Right lobe of liver (tissue), 6 donors: ENCODE data around the gene SLC25A44. TPM values are rescaled to one million over a fixed set of nuclear protein-coding genes. Genes with fewer than 3 reads are reported as not detected.

ENCODE experiments used
- ATAC-seq, 4 donors: fragments of 200-7000 bp; cut with Tn5 transposase; one replicate each; pipeline ENCODE4 v1.9.1; 2020; ENCODE audit warnings: mild to moderate bottlenecking in 4 of 4, moderate library complexity in 4 of 4
- DNase-seq, 3 donors: peaks; one replicate each; pipeline ENCODE4 v3.0.0-alpha.2; 2020
- H3K27ac ChIP-seq, 3 donors: fragments of 200-600 bp; one replicate each; pipeline ENCODE4 v1.8.0; 2022
- H3K27me3 ChIP-seq, 2 donors: fragments of 200-600 bp; one replicate each; pipeline ENCODE4 v1.8.0; 2022
- H3K36me3 ChIP-seq, 4 donors: fragments of 200-600 bp; sonication (generic) in 1 of 4; one replicate each; pipeline versions ENCODE4 v1.5.1 to v1.8.0; 2017 to 2022; ENCODE audit warnings: control low read depth in 1 of 4
- H3K4me1 ChIP-seq, 4 donors: fragments of 200-600 bp; sonication (generic) in 1 of 4; one replicate each; pipeline versions ENCODE4 v1.5.1 to v1.8.0; 2017 to 2022; ENCODE audit warnings: control low read depth in 1 of 4
- H3K4me3 ChIP-seq, 3 donors: fragments of 200-600 bp; one replicate each; pipeline ENCODE4 v1.8.0; 2022
- H3K9me3 ChIP-seq, 4 donors: fragments of 200-600 bp; sonication (generic) in 1 of 4; one replicate each; pipeline versions ENCODE4 v1.5.1 to v1.8.0; 2017 to 2022; ENCODE audit warnings: control low read depth in 1 of 4
- POLR2A ChIP-seq: fragments of 450-650 bp; IDR thresholded peaks from one replicate; pipeline ENCODE4 v1.6.1; 2017; ENCODE audit warnings: antibody characterized with exemption, mild to moderate bottlenecking
- WGBS: methylation state at CpG from one replicate; pipeline ENCODE4 v1.1.6; 2018; ENCODE audit warnings: low coverage, low lambda C conversion rate; ENCODE audit not compliant: insufficient coverage; ENCODE audit errors: missing lambda C conversion rate; 5-methylcytosine and 5-hydroxymethylcytosine counted together
- intact Hi-C, 2 donors: fragments of 100-400 bp; cut with DNase I; formaldehyde crosslinking; loops; one replicate each; pipeline versions ENCODE4 v1.11.2 to v1.14.1; 2022
- small RNA-seq, 2 experiments: library from RNA; depleted of rRNA; stranded (forward); fragments of <200 nt; gene quantifications; one replicate each; pipeline ENCODE3, GENCODE V24; 2016
- total RNA-seq, 6 experiments: library from RNA; depleted of rRNA in 2 of 6; stranded (reverse); fragments of >200 nt in 2 of 6; fragmentation: NEBNext Ultra II Directional in 3 of 6; extraction: Animal tissue kit (Norgen Biotek cat#: 25700) in 3 of 6; gene quantifications; one replicate each; pipeline versions ENCODE4 v1.1.0 to v1.2.4, GENCODE V29; 2016 to 2023
- TF ChIP-seq, protein P1 (sequence below), 4 donors: fragments of 200-600 bp in 3 of 4; fragments of 450-650 bp in 1 of 4; IDR thresholded peaks; one replicate each; pipeline versions ENCODE4 v1.5.1 to v1.8.0; 2016 to 2022; ENCODE audit warnings: antibody characterized with exemption in 4 of 4, mild to moderate bottlenecking in 2 of 4
- donor health status: DM: no; HTN: yes; CAD: no.
- donor health status: DM: no; HTN: no; CAD: no.
- donor health status: DM: no; HTN: no; CAD: no.
- donor health status: DM: no; HTN: yes; CAD: no.
- donor health status: DM: no; HTN: yes; CAD: no.

Gene SLC25A44
- total RNA-seq, 6 experiments from 2014 or later = 19.1 to 30.5 (median 20.0) TPM

DNA sequence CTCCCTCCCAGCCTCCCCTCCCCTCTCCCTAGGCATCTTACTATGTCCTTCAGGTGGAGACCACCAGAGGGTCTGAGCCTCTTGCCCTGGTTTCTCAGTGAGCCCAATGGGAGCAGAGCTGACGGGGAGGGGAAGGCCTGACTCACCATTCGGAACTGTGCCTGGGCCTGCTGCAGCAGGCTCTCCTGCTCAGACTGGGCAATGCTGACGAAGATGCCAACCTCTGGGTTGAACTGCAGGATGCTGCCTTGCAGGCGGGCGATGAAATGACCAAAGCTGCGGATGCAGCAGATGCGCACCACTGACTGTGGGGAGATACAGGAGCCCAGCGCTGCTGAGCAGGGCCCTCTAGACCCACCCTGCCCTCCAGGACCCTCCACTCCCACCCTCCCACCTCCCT is 65.0 kb downstream of the SLC25A44 start:
- H3K4me3 ChIP-seq = no peak overlapping the region
- peaks cover 23 to 88% (median 42%) of the 10 kb centered on the region in 4 donors for H3K36me3 ChIP-seq
- intact Hi-C loops = no loop called here
- no peaks in the 10 kb centered on the region for H3K4me1 ChIP-seq
- no peaks in the 10 kb centered on the region for H3K9me3 ChIP-seq
- H3K27me3 ChIP-seq = no peaks in the 10 kb centered on the region
- no CpG with 5 or more reads among the region's 8 CpGs for WGBS
- ATAC-seq = no peak
- TF ChIP-seq, protein P1, sequence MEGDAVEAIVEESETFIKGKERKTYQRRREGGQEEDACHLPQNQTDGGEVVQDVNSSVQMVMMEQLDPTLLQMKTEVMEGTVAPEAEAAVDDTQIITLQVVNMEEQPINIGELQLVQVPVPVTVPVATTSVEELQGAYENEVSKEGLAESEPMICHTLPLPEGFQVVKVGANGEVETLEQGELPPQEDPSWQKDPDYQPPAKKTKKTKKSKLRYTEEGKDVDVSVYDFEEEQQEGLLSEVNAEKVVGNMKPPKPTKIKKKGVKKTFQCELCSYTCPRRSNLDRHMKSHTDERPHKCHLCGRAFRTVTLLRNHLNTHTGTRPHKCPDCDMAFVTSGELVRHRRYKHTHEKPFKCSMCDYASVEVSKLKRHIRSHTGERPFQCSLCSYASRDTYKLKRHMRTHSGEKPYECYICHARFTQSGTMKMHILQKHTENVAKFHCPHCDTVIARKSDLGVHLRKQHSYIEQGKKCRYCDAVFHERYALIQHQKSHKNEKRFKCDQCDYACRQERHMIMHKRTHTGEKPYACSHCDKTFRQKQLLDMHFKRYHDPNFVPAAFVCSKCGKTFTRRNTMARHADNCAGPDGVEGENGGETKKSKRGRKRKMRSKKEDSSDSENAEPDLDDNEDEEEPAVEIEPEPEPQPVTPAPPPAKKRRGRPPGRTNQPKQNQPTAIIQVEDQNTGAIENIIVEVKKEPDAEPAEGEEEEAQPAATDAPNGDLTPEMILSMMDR (IDR thresholded peaks at IDR 0.05) = no peak
- TF ChIP-seq POLR2A = no peak
- no peak overlapping the region for H3K27ac ChIP-seq
- peak in 1 of 3 donors; percentile 22 for DNase-seq

DNA sequence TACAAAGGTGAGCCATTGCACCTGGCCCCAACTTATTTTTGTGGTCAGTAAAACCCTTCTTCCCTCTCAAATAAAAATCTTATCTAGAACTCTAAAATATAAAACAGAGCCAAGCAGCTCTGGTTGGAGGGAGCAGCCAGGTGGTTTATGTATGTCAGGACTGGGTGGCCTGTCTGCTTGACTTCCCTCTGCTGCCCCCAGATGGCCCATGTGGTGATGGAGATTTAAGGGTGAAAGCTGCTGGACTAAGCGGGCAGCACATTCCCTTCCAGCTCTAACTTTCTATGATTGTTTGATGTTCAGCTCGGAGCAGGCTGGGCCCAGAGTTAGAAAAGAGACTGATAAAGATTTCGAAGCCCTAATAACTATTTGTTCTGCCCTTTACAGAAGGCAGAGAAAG is 65.9 kb downstream of the SLC25A44 start:
- TF ChIP-seq, protein P1 (IDR thresholded peaks at IDR 0.05) = peak in 1 of 4 donors; percentile 17
- no peak for TF ChIP-seq POLR2A
- WGBS = 68% methylated on average over 3 of the region's 3 CpGs
- intact Hi-C loops = no loop called here
- DNase-seq = peak in 1 of 3 donors; percentile 26
- Histone ChIP-seq H3K9me3 (no peaks in the 10 kb centered on the region), H3K36me3 (peaks cover 18 to 85% (median 44%) of the 10 kb centered on the region in 4 donors), H3K27ac (no peak overlapping the region), H3K4me3 (no peak overlapping the region), H3K27me3 (no peaks in the 10 kb centered on the region), H3K4me1 (no peaks in the 10 kb centered on the region)
- ATAC-seq = no peak

DNA sequence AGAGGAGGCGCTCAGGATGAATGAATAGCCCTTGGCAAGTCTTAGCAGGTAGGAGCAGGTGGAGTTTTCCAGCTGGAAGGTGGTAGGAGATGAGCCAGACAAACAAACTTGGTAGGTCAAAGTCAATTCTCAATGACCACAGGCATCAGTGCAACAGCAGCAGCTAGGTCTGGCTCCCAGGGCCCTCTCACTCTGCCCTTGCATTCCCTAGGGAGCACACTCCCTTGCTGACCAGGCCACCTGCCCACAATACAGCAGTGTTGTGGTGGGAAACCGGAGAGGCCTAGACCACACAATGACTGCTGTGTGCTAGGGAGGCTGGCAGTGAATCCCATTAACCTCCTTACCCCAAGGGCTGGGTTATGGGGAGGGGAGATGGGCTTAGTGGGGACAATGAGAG is 67.0 kb downstream of the SLC25A44 start:
- no peaks in the 10 kb centered on the region for H3K27me3 ChIP-seq
- ATAC-seq (peak in 1 of 4 donors; percentile 75), DNase-seq (peak in 1 of 3 donors; percentile 45)
- TF ChIP-seq, protein P1 (IDR thresholded peaks at IDR 0.05) = no peak
- TF ChIP-seq POLR2A = no peak
- no peak overlapping the region for H3K4me3 ChIP-seq
- no peaks in the 10 kb centered on the region for H3K4me1 ChIP-seq
- 92% methylated on average over 2 of the region's 2 CpGs for WGBS
- no peaks in the 10 kb centered on the region for H3K9me3 ChIP-seq
- intact Hi-C loops = no loop called here
- H3K27ac ChIP-seq = no peak overlapping the region
- peaks cover 18 to 87% (median 45%) of the 10 kb centered on the region in 4 donors for H3K36me3 ChIP-seq

Small RNAs within 50 kb of the gene (small RNA-seq; reads per million reads assigned to genes)
- gene RF00568 = 0 reads per million in 2 experiments

Other genes starting within 250 kb of the SLC25A44 start
- gene ARHGEF2, start 215.6 kb upstream of the SLC25A44 start, total RNA-seq = 10 to 100 TPM in 4 of 6 experiments, 1 to 10 TPM in 2; 7.9 to 23.8 (median 13.1) TPM
- 100 to 1,000 TPM in 4 of 6 experiments, 10 to 100 TPM in 2; 59.5 to 227 (median 103) TPM for gene SSR2, start 173.2 kb upstream of the SLC25A44 start, total RNA-seq
- gene UBQLN4, start 140.3 kb upstream of the SLC25A44 start, total RNA-seq = 10 to 100 TPM; 19.0 to 25.5 (median 21.0) TPM
- 10 to 100 TPM; 49.4 to 71.0 (median 60.3) TPM for gene LAMTOR2, start 139.3 kb upstream of the SLC25A44 start, total RNA-seq
- 1 to 10 TPM in 2 of 6 experiments, under 1 TPM in 4; 0.40 to 3.2 (median 0.77) TPM for gene RAB25, start 132.9 kb upstream of the SLC25A44 start, total RNA-seq
- gene MEX3A, start 111.6 kb upstream of the SLC25A44 start, total RNA-seq = 1 to 10 TPM in 1 of 6 experiments, under 1 TPM in 5; 0.35 to 1.4 (median 0.83) TPM
- 100 to 1,000 TPM in 3 of 6 experiments, 10 to 100 TPM in 3; 79.4 to 129 (median 98.8) TPM for gene LMNA, start 79.4 kb upstream of the SLC25A44 start, total RNA-seq
- gene SEMA4A, start 40.5 kb upstream of the SLC25A44 start, total RNA-seq = 1 to 10 TPM in 4 of 6 experiments, under 1 TPM in 2; 0.62 to 2.6 (median 1.3) TPM
- 10 to 100 TPM; 21.8 to 33.8 (median 24.8) TPM for gene PMF1, start 18.9 kb downstream of the SLC25A44 start, total RNA-seq
- 1 to 10 TPM in 3 of 6 experiments, under 1 TPM in 1, not detected in 2; 0.44 to 1.5 (median 1.2) TPM for gene BGLAP, start 48.1 kb downstream of the SLC25A44 start, total RNA-seq
- gene PAQR6, start 54.0 kb downstream of the SLC25A44 start, total RNA-seq = 1 to 10 TPM in 3 of 6 experiments, under 1 TPM in 3; 0.43 to 4.0 (median 1.1) TPM
- gene SMG5, start 88.7 kb downstream of the SLC25A44 start, total RNA-seq = 10 to 100 TPM; 28.1 to 58.8 (median 48.2) TPM
- 1 to 10 TPM in 4 of 6 experiments, under 1 TPM in 2; 0.55 to 2.1 (median 1.5) TPM for gene TMEM79, start 90.2 kb downstream of the SLC25A44 start, total RNA-seq
- 10 to 100 TPM; 34.7 to 72.0 (median 55.7) TPM for gene GLMP, start 101.6 kb downstream of the SLC25A44 start, total RNA-seq
- gene VHLL, start 105.2 kb downstream of the SLC25A44 start, total RNA-seq = not detected
- gene CCT3, start 144.2 kb downstream of the SLC25A44 start, total RNA-seq = 100 to 1,000 TPM in 3 of 6 experiments, 10 to 100 TPM in 3; 79.3 to 179 (median 115) TPM
- 1 to 10 TPM in 2 of 6 experiments, under 1 TPM in 2, not detected in 2; 0.37 to 1.1 (median 0.99) TPM for gene TSACC, start 144.4 kb downstream of the SLC25A44 start, total RNA-seq
- 1 to 10 TPM in 2 of 6 experiments, under 1 TPM in 2, not detected in 2; 0.42 to 1.6 (median 1.1) TPM for gene RHBG, start 175.1 kb downstream of the SLC25A44 start, total RNA-seq